HL-60 (cell line): Measurements from ENCODE around the gene FGGY.

Source experiments
- DNase-seq, 2 experiments: peaks; one replicate each; pipeline ENCODE4 v3.0.0-alpha.2; 2010 to 2020; ENCODE audit warnings: low read depth in 1 of 2, low spot score in 1 of 2
- H3K27ac ChIP-seq: fragments of 250-450 bp; sonication (Bioruptor Pico); replicated peaks from 2 replicates; pipeline ENCODE4 v1.5.1; 2020; ENCODE audit warnings: mild to moderate bottlenecking, moderate library complexity
- H3K27me3 ChIP-seq: fragments of 250-450 bp; sonication (Bioruptor Pico); 2 replicates; pipeline ENCODE4 v1.5.1; 2021; ENCODE audit warnings: mild to moderate bottlenecking, moderate library complexity; ENCODE audit not compliant: insufficient read depth, poor library complexity, severe bottlenecking
- H3K4me3 ChIP-seq: replicated peaks from 2 replicates; pipeline ENCODE4 v1.5.1; 2011; ENCODE audit warnings: mild to moderate bottlenecking, control low read depth, low read length; ENCODE audit not compliant: insufficient read depth
- GABPA ChIP-seq: IDR thresholded peaks from 2 replicates; pipeline ENCODE4 v1.6.1; 2012; ENCODE audit warnings: low read depth
- POLR2AphosphoS5 ChIP-seq: IDR thresholded peaks from 2 replicates; pipeline ENCODE4 v1.6.1; 2012; ENCODE audit warnings: low read depth
- SPI1 ChIP-seq: IDR thresholded peaks from 2 replicates; pipeline ENCODE4 v1.6.1; 2012; ENCODE audit warnings: low read depth, mild to moderate bottlenecking, borderline replicate concordance
- TF ChIP-seq, protein P1 (sequence below): IDR thresholded peaks from 2 replicates; pipeline ENCODE4 v1.6.1; 2012; ENCODE audit warnings: low read depth; ENCODE audit not compliant: insufficient replicate concordance
- TF ChIP-seq, protein P2 (sequence below): IDR thresholded peaks from one replicate; pipeline ENCODE4 v1.5.1; 2011; ENCODE audit warnings: low read length, control low read depth, inconsistent platforms; ENCODE audit not compliant: insufficient read depth

FGGY gene

DNA sequence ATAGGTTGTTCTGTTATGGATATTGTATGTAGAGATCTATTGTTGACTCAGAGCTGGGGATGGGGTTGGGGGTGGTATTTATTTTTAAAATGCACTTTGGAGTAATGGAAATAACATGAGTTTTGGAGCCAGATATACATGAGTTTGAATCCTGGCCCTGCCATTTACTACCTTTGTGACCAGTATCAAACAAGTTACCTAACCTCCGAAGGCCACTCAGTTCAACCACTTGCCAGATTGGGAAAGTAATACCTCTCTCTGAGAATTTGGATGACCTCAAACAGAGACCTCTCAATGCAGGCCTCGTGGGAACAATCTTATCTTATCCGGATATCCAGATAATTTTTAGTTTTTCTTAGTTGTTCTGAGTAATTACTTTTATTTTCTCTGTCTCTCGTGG is 181.0 kb downstream of the FGGY start:
- Histone ChIP-seq H3K27me3 (no peaks in the 10 kb centered on the region), H3K4me3 (no peak overlapping the region), H3K27ac (no peak overlapping the region)
- no peak for DNase-seq
- TF ChIP-seq GABPA: no peak
- TF ChIP-seq, protein P1, sequence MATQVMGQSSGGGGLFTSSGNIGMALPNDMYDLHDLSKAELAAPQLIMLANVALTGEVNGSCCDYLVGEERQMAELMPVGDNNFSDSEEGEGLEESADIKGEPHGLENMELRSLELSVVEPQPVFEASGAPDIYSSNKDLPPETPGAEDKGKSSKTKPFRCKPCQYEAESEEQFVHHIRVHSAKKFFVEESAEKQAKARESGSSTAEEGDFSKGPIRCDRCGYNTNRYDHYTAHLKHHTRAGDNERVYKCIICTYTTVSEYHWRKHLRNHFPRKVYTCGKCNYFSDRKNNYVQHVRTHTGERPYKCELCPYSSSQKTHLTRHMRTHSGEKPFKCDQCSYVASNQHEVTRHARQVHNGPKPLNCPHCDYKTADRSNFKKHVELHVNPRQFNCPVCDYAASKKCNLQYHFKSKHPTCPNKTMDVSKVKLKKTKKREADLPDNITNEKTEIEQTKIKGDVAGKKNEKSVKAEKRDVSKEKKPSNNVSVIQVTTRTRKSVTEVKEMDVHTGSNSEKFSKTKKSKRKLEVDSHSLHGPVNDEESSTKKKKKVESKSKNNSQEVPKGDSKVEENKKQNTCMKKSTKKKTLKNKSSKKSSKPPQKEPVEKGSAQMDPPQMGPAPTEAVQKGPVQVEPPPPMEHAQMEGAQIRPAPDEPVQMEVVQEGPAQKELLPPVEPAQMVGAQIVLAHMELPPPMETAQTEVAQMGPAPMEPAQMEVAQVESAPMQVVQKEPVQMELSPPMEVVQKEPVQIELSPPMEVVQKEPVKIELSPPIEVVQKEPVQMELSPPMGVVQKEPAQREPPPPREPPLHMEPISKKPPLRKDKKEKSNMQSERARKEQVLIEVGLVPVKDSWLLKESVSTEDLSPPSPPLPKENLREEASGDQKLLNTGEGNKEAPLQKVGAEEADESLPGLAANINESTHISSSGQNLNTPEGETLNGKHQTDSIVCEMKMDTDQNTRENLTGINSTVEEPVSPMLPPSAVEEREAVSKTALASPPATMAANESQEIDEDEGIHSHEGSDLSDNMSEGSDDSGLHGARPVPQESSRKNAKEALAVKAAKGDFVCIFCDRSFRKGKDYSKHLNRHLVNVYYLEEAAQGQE: no peak
- TF ChIP-seq POLR2AphosphoS5: no peak
- TF ChIP-seq, protein P2, sequence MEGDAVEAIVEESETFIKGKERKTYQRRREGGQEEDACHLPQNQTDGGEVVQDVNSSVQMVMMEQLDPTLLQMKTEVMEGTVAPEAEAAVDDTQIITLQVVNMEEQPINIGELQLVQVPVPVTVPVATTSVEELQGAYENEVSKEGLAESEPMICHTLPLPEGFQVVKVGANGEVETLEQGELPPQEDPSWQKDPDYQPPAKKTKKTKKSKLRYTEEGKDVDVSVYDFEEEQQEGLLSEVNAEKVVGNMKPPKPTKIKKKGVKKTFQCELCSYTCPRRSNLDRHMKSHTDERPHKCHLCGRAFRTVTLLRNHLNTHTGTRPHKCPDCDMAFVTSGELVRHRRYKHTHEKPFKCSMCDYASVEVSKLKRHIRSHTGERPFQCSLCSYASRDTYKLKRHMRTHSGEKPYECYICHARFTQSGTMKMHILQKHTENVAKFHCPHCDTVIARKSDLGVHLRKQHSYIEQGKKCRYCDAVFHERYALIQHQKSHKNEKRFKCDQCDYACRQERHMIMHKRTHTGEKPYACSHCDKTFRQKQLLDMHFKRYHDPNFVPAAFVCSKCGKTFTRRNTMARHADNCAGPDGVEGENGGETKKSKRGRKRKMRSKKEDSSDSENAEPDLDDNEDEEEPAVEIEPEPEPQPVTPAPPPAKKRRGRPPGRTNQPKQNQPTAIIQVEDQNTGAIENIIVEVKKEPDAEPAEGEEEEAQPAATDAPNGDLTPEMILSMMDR: no peak
- TF ChIP-seq SPI1: no peak

DNA sequence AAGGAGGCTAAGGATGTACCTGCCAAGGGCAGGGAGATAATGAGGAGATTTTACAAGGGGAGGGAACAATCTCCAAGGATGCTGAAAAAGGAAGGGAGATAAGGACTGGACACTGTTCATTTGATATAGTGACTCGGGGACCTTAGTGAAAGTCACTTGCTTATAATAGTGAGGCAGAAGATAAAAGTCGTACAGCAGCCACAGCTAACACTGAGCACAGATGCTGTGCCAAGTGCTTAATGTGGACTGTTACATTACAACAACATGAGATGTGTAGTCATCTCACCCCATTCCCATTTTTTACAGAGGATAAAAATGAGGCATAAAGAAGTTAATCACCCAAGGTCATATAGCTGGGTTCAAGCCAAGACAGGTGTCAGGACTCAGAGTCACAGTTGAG is 181.9 kb downstream of the FGGY start:
- no peak overlapping the region for H3K4me3 ChIP-seq

DNA sequence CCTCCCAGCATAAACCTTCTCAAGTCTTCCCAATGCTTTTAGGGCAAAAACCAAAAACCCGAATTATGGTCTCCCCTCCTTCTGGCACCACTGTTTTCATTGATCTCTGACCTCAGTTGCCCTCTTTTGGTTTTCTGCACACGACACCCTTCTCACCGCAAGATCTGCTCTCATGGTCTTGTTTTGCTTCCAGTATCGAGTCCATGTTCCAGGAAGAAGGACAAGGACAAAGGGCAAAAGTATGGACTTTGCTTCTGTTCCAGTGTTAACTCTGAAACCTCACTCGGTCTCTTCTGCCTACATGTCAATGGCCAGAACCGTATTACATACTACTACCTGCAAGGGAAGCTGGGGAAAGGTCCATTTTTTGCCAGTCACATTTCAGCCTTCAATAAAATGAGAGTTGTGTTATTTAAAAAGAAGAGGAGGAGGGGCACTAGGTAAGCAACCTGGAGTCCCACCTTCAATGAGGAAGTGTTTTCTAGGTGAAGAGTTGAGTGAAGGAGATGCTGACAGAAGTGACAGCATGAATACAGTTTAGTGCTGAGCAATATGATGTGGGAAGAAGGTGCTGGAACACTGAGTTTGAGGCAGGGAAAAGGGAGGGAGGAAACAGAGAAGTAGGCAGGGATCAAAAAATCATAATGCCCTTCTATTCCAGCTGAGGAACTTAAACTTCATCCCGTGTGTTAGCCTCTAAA is 183.4 kb downstream of the FGGY start:
- H3K27ac ChIP-seq: no peak overlapping the region
- DNase-seq: no peak
- H3K27me3 ChIP-seq: no peaks in the 10 kb centered on the region
- no peak overlapping the region for H3K4me3 ChIP-seq
- TF ChIP-seq GABPA: no peak

More for the DNA sequence above, 181.9 kb downstream of the FGGY start:
- TF ChIP-seq, protein P2: no peak
- TF ChIP-seq GABPA (no peak), POLR2AphosphoS5 (no peak), SPI1 (no peak)
- TF ChIP-seq, protein P1: no peak
- Histone ChIP-seq H3K27me3 (no peaks in the 10 kb centered on the region), H3K27ac (no peak overlapping the region)
- DNase-seq: no peak

DNA sequence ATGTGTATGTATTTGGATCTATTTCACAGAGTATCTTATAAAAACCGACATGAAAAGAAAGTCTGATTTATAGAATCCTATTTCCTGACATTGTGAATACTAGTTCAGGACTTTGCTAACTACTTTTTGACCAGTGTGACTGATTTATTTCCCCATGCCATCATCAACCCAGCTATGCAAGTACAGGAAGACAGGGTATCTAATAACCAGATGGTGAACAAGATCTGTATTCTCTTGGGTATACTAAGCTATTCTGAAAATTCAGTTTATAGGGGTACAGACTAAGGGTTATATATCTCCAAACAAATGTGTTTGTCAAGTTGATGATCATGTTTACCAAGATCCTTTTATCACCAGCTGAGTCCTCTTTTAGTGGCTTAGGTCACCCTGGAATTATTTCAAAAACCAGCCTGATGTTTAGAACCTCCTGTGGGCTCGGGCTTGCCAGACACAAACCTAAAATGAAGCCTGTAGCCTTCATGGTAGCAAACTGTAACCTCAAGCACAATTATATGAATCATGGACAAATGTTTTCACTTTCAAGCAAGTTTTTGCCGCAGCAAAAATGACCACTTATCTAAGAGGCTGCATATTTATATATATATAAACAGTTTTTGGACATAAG is 185.1 kb downstream of the FGGY start:
- H3K27me3 ChIP-seq: no peaks in the 10 kb centered on the region
- no peak overlapping the region for H3K4me3 ChIP-seq
- TF ChIP-seq GABPA (no peak), SPI1 (no peak), POLR2AphosphoS5 (no peak)
- TF ChIP-seq, protein P2: no peak
- TF ChIP-seq, protein P1: no peak
- DNase-seq: no peak
- H3K27ac ChIP-seq: no peak overlapping the region
